ENCODE results near the gene NRF1.
"Not testable (repeated sequence)": the region's sequence is repeated elsewhere in the genome, so short reads cannot be mapped to it uniquely, and the experiment has no call there.

The NRF1 gene

DNA sequence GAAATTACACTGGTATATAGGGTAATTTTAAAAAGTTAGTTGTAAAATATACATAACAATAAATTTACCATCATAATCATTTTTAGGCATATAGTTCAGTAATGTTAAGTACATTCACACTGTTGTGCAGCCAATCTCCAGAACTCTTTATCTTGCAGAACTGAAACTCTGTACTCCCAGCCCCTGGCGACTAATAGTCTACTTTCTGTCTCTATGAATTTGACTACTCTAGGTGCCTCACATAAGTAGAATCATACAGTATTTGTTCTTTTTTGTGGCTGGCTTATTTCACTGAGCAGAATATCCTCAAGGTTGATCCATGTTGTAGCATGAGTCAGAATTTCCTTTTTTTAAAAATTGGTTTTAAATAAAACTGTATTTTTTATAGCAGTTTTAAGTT lies 41.4 kb downstream of the NRF1 start:
- DNase-seq (ENCODE audit: low spot score), result no peak
- TF ChIP-seq, protein P1, sequence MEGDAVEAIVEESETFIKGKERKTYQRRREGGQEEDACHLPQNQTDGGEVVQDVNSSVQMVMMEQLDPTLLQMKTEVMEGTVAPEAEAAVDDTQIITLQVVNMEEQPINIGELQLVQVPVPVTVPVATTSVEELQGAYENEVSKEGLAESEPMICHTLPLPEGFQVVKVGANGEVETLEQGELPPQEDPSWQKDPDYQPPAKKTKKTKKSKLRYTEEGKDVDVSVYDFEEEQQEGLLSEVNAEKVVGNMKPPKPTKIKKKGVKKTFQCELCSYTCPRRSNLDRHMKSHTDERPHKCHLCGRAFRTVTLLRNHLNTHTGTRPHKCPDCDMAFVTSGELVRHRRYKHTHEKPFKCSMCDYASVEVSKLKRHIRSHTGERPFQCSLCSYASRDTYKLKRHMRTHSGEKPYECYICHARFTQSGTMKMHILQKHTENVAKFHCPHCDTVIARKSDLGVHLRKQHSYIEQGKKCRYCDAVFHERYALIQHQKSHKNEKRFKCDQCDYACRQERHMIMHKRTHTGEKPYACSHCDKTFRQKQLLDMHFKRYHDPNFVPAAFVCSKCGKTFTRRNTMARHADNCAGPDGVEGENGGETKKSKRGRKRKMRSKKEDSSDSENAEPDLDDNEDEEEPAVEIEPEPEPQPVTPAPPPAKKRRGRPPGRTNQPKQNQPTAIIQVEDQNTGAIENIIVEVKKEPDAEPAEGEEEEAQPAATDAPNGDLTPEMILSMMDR (IDR thresholded peaks at IDR 0.05; ENCODE audit: extremely low read depth, missing control alignments), result no peak

GRCh38 chr7:129655811-129656210 lies 44.3 kb downstream of the NRF1 start:
- TF ChIP-seq, protein P1 (IDR thresholded peaks at IDR 0.05; ENCODE audit: extremely low read depth, missing control alignments), result no peak
- DNase-seq (ENCODE audit: low spot score), result no peak

- TF ChIP-seq, protein P1 (IDR thresholded peaks at IDR 0.05; ENCODE audit: extremely low read depth, missing control alignments), result no peak
- no peak for DNase-seq (ENCODE audit: low spot score)
These were observed 45.8 kb downstream of the NRF1 start for GRCh38 chr7:129657363-129657762.

GRCh38 chr7:129659907-129660306 lies 48.4 kb downstream of the NRF1 start:
- not testable (repeated sequence) for DNase-seq (ENCODE audit: low spot score)

- DNase-seq (ENCODE audit: low spot score), result no peak
- TF ChIP-seq, protein P1 (IDR thresholded peaks at IDR 0.05; ENCODE audit: extremely low read depth, missing control alignments), result no peak
These were observed 50.2 kb downstream of the NRF1 start for GRCh38 chr7:129661645-129662182.

DNA sequence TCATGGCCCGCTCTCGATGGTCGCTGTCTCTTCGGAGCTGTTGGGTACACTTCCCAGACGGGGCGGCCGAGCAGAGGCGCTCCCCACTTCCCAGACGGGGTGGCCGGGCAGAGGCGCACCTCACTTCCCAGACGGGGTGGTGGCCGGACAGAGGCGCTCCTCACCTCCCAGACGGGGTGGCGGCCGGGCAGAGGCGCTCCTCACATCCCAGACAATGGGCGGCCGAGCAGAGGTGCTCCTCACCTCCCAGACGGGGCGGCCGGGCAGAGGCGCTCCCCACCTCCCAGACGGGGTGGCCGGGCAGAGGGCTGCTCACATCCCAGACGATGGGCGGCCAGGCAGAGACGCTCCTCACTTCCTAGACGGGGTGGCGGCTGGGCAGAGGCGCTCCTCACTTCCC lies 51.7 kb downstream of the NRF1 start:
- DNase-seq (ENCODE audit: low spot score), result not testable (repeated sequence)

DNA sequence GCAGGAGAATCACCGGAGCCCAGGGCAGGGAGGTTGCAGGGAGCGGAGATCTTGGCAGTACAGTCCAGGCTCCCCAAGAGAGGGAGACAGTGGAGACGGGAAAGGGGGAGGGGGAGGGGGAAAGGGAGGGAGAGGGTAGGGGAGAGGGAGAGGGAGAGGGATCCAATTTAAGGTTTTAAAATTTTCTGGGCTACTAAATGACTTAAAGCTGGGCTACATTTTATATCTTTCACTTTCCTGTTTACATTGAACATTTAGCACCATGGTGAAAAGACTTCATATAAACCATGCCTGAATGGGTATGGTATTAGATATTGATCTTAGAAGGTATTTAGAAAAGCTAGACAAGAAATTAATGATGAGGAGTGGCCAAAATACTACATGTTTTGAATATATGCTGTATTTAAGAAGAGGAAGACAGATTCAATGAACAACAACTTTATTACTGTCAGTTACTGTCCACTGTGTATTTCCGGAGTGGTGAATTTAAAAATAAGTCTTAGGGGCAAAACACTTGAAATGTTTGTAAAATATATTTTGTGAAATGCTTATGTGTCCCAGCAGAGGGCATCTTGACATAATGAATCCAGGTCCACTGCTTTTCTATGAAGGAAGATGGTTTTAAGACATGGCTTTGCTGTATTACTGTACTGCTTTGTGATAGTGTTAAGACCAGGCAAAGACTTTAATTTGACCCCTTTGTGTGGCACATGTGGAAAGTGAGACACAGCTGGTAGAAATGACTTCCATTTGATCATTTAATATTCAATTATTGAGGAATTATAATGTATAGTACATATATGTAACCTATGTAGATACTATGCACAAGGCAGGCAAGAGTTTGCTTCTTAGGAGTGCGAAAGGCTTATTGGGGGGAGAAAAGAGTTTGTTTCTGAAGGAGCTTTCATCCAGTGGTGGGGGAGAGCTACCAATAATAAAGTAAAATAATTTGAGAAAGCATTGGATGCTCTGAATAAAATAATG lies 52.8 kb downstream of the NRF1 start:
- TF ChIP-seq, protein P1 (IDR thresholded peaks at IDR 0.05; ENCODE audit: extremely low read depth, missing control alignments), result no peak
- peak; percentile 70 for DNase-seq (ENCODE audit: low spot score)

- no peak for DNase-seq (ENCODE audit: low spot score)
- TF ChIP-seq, protein P1 (IDR thresholded peaks at IDR 0.05; ENCODE audit: extremely low read depth, missing control alignments), result no peak
These were observed 53.5 kb downstream of the NRF1 start for GRCh38 chr7:129665013-129665401.
